GM10266 (cell line): ENCODE results near the gene GARIN5A.

ENCODE experiments used
- DNase-seq: peaks from one replicate; pipeline ENCODE4 v3.0.0; 2012; ENCODE audit errors: extremely low spot score
- CTCF ChIP-seq: IDR thresholded peaks from 2 replicates; pipeline ENCODE4 v1.5.1; 2012; ENCODE audit warnings: mild to moderate bottlenecking, low read depth; ENCODE audit not compliant: control insufficient read depth, insufficient read depth; ENCODE audit errors: missing control alignments

GARIN5A gene

GRCh38 chr19:50486823-50487515 lies 10.3 kb upstream of the GARIN5A start:
- no peak for DNase-seq
- peak; percentile 35 for TF ChIP-seq CTCF

DNA sequence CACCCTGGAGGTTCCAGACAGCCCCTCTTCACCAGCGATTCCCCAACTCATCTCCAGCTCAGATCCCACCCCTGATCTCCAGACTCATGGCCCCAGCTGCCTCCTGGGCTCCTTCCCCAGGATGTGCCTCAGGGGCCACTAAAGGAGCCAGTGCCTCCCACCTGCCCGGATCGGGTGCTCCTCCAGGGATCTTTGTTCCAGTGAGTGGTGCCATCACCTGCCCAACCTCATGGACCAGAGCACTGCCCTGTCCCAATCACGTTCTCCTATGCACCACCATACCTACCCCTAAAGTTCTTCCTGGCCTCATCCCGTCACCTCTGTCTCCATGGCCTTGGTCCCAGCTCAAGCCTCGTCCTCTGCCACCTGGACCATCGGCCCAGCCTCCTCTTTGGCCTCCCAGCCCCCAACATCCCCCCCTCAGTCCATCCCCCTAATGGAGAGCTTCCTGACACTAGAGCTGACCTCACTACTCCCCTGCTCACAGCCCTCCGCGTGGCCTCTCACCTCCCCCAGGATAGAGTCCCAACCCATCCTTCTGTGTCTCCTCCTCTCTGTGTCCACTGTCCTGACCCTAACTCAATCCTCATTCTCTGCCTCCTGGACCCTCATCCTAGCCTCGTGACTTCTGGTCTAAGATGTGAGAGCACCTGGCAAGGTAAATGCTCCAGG lies 8.8 kb upstream of the GARIN5A start:
- no peak for DNase-seq
- no peak for TF ChIP-seq CTCF

GRCh38 chr19:50482916-50483315 lies 6.3 kb upstream of the GARIN5A start:
- DNase-seq = no peak
- TF ChIP-seq CTCF = no peak

GRCh38 chr19:50482271-50482855 lies 5.7 kb upstream of the GARIN5A start:
- TF ChIP-seq CTCF = no peak

GRCh38 chr19:50481351-50482149 lies 4.9 kb upstream of the GARIN5A start:
- no peak for DNase-seq
- no peak for TF ChIP-seq CTCF

More at GRCh38 chr19:50482271-50482855, 5.7 kb upstream of the GARIN5A start:
- DNase-seq = no peak

GRCh38 chr19:50480281-50481111 lies 3.8 kb upstream of the GARIN5A start:
- no peak for DNase-seq
- TF ChIP-seq CTCF = no peak
